A673 (cell line): ENCODE results near the gene SP8. TPM values are rescaled to one million over a fixed set of nuclear protein-coding genes. Genes with fewer than 3 reads are reported as not detected.

ENCODE experiments used
- BruUV-seq: library from RNA; stranded (reverse); fragments of 400-500 nt; replicated peaks from 2 replicates; lab custom pipeline; 2021; lab: Mats Ljungman, UMichigan
- CTCF ChIA-PET: fragments of 300-600 bp; sonication (Branson Sonifier 250); formaldehyde crosslinking; loops from one replicate; lab custom pipeline; 2022; ENCODE audit warnings: antibody characterized with exemption; lab: Charles Lee
- POLR2A ChIA-PET: fragments of 300-600 bp; sonication (Branson Sonifier 250); formaldehyde crosslinking; loops from one replicate; lab custom pipeline; 2022; ENCODE audit warnings: antibody characterized with exemption; ENCODE audit not compliant: low non-redundant PET; lab: Charles Lee
- DNase-seq: peaks from one replicate; pipeline ENCODE4 v3.0.0-alpha.2; 2015; ENCODE audit warnings: low spot score
- H3K27ac ChIP-seq: fragments of 200-600 bp; sonication (generic); 2 replicates; pipeline ENCODE4 v1.5.1; 2016; ENCODE audit warnings: mixed run types, low read depth, mild to moderate bottlenecking, mixed read lengths, antibody characterized with exemption, low read length; ENCODE audit not compliant: poor library complexity, severe bottlenecking
- H3K27me3 ChIP-seq: fragments of 200-600 bp; sonication (generic); replicated peaks from 2 replicates; pipeline ENCODE4 v1.6.1; 2017; ENCODE audit warnings: mixed run types, low read depth, mild to moderate bottlenecking, mixed read lengths, antibody characterized with exemption, low read length; ENCODE audit not compliant: insufficient read depth, poor library complexity
- H3K36me3 ChIP-seq: fragments of 200-600 bp; sonication (generic); 2 replicates; pipeline ENCODE4 v1.6.1; 2016; ENCODE audit warnings: mixed run types, mild to moderate bottlenecking, mixed read lengths, antibody characterized with exemption, low read length; ENCODE audit not compliant: insufficient read depth, poor library complexity, severe bottlenecking
- H3K4me1 ChIP-seq: fragments of 200-600 bp; sonication (generic); 2 replicates; pipeline ENCODE4 v1.6.1; 2017; ENCODE audit warnings: mixed run types, mild to moderate bottlenecking, mixed read lengths, antibody characterized with exemption, low read length; ENCODE audit not compliant: insufficient read depth, poor library complexity, severe bottlenecking
- H3K4me3 ChIP-seq: fragments of 200-600 bp; sonication (generic); 2 replicates; pipeline ENCODE4 v1.5.1; 2016; ENCODE audit warnings: low read depth, mixed run types, mild to moderate bottlenecking, mixed read lengths, low read length; ENCODE audit not compliant: poor library complexity, severe bottlenecking
- H3K9me3 ChIP-seq: fragments of 200-600 bp; sonication (generic); 2 replicates; pipeline ENCODE4 v1.6.1; 2016; ENCODE audit warnings: mixed run types, low read depth, mild to moderate bottlenecking, mixed read lengths, antibody characterized with exemption, low read length; ENCODE audit not compliant: poor library complexity, severe bottlenecking
- EZH2 ChIP-seq: fragments of 200-600 bp; sonication (generic); IDR thresholded peaks from 2 replicates; pipeline ENCODE4 v1.6.1; 2017; ENCODE audit warnings: borderline replicate concordance, low read depth, mild to moderate bottlenecking, mixed read lengths, antibody characterized with exemption, low read length; ENCODE audit not compliant: poor library complexity, severe bottlenecking
- intact Hi-C: fragments of 100-400 bp; cut with micrococcal nuclease; formaldehyde crosslinking; loops from one replicate; pipeline ENCODE4 v1.10.0; 2022; ENCODE audit not compliant: unreplicated experiment
- total RNA-seq: library from RNA; stranded (reverse); gene quantifications from 2 replicates; pipeline ENCODE4 v1.2.3, GENCODE V29; 2021
- TF ChIP-seq, protein P1 (sequence below): fragments of 300-800, 200-600 bp; sonication (generic); conservative IDR thresholded peaks from 2 replicates; pipeline ENCODE4 v1.5.1; 2017; ENCODE audit warnings: low read depth, mild to moderate bottlenecking, antibody characterized with exemption, low read length, moderate library complexity, mixed read lengths

The SP8 gene
- total RNA-seq, 1 experiment from 2014 or later: not detected

DNA sequence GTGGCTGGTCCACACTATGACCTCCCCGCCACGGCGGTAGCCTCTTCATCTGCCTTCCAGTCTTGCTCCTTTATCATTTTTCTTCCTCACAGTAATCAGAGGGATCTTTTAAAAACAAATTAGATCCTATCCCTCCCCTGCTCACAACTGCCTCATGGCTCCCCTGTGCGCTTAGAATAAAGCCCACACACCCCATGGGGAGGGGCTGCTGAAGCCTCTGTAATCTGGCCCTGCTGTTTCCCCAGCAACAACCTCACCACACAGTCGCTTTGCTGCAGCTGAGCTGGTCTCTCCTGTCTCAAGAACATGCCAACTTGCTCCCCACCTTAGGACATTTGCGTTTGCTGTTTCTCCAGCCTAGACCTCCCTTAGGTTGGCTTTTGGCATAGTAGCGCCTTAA lies 41.0 kb downstream of the SP8 start:
- ChIA-PET CTCF (no interaction called here), POLR2A (no interaction called here)
- Histone ChIP-seq H3K27ac (no peak overlapping the region), H3K4me1 (no peaks in the 10 kb centered on the region), H3K9me3 (no peaks in the 10 kb centered on the region), H3K36me3 (no peaks in the 10 kb centered on the region), H3K4me3 (no peak overlapping the region), H3K27me3 (peaks cover 51% of the 10 kb centered on the region)
- no TSS peak for BruUV-seq
- intact Hi-C loops: no loop called here
- TF ChIP-seq, protein P1, sequence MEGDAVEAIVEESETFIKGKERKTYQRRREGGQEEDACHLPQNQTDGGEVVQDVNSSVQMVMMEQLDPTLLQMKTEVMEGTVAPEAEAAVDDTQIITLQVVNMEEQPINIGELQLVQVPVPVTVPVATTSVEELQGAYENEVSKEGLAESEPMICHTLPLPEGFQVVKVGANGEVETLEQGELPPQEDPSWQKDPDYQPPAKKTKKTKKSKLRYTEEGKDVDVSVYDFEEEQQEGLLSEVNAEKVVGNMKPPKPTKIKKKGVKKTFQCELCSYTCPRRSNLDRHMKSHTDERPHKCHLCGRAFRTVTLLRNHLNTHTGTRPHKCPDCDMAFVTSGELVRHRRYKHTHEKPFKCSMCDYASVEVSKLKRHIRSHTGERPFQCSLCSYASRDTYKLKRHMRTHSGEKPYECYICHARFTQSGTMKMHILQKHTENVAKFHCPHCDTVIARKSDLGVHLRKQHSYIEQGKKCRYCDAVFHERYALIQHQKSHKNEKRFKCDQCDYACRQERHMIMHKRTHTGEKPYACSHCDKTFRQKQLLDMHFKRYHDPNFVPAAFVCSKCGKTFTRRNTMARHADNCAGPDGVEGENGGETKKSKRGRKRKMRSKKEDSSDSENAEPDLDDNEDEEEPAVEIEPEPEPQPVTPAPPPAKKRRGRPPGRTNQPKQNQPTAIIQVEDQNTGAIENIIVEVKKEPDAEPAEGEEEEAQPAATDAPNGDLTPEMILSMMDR: no peak
- no peak for DNase-seq

DNA sequence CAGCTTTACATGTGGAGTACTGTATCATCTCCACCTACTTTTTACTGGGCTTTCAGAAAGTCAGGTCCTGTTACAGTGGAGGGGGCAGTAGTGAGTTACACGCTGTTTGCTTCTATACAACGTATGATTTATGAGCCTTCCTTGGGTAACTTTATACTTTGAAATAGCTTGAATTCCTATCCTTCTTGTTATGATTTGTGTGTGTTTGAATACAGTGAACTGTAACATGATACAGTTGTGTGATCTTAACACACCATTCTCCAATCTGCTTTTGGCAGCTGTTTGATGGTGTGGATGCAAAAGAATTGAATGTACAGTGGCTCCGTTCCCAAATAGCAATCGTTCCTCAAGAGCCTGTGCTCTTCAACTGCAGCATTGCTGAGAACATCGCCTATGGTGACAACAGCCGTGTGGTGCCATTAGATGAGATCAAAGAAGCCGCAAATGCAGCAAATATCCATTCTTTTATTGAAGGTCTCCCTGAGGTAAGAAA lies 41.7 kb downstream of the SP8 start:
- H3K27ac ChIP-seq: no peak overlapping the region
- ChIA-PET CTCF (no interaction called here), POLR2A (no interaction called here)
- peak; percentile 11 for DNase-seq
- H3K9me3 ChIP-seq: no peaks in the 10 kb centered on the region
- no peak for TF ChIP-seq EZH2
- TF ChIP-seq, protein P1: 0 out of 2 replicates have a peak, but pooled peaks have one; percentile 28
- BruUV-seq: no TSS peak
- H3K4me3 ChIP-seq: no peak overlapping the region
- intact Hi-C loops: no loop called here
- H3K36me3 ChIP-seq: no peaks in the 10 kb centered on the region
- H3K4me1 ChIP-seq: no peaks in the 10 kb centered on the region
- peaks cover 46% of the 10 kb centered on the region for H3K27me3 ChIP-seq

DNA sequence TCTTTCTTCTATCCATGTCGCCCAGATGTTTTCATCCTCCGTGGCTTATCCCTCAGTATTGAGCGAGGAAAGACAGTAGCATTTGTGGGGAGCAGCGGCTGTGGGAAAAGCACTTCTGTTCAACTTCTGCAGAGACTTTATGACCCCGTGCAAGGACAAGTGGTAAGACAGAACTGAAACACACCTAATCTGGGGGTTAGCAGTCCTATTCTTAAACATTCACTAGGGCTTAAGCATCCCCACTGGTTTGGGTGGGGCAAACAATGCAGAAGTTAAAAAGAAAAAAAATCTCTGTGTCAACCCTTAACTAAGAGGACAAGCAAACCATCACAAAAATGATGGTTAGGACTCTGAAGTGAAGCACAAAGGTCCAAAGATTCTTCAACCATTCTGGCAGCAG lies 43.8 kb downstream of the SP8 start:
- Histone ChIP-seq H3K27me3 (peaks cover 29% of the 10 kb centered on the region), H3K9me3 (no peaks in the 10 kb centered on the region), H3K27ac (no peak overlapping the region), H3K4me3 (no peak overlapping the region), H3K36me3 (no peaks in the 10 kb centered on the region), H3K4me1 (no peaks in the 10 kb centered on the region)
- BruUV-seq: no TSS peak
- ChIA-PET POLR2A (no interaction called here), CTCF (no interaction called here)
- intact Hi-C loops: no loop called here
- TF ChIP-seq, protein P1: no peak
- no peak for TF ChIP-seq EZH2
- no peak for DNase-seq
